Measurements from ENCODE around the gene ABR.

DNA sequence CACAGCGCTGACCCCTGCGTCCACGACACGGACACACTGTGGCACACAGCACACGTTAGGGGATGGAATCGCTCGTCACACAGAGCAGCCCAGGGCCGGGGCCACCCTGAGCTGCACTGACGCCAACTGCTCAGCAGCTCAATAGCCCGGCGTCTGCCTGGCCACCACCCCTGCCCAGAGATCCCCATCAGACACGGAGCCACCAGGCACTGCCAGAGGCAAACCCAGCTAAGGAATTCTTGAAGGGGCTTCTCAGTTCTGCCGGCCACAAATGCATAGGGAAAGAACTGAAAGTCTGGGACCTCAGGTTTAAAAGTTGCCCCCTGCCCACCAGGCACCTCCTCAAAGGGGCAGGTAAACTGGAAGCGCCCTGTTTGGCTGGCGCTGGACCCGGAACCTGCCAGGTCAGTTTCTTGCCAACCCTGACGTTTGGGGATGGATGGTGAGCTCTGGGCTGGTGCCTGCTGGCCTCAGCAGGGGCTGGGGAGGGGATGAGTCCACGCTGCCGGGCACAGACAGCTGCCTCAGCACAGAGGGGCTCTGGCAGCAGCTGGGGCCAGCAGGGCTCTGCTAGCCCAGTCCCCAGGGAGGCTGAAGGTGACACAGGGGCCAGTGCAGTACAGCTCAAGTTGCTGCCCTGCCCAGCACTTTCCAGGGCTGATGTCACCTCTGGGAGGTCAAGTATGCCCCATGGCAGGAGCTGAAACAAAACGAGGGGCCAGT lies 149.7 kb downstream of the ABR start:
- TF ChIP-seq, protein P1, sequence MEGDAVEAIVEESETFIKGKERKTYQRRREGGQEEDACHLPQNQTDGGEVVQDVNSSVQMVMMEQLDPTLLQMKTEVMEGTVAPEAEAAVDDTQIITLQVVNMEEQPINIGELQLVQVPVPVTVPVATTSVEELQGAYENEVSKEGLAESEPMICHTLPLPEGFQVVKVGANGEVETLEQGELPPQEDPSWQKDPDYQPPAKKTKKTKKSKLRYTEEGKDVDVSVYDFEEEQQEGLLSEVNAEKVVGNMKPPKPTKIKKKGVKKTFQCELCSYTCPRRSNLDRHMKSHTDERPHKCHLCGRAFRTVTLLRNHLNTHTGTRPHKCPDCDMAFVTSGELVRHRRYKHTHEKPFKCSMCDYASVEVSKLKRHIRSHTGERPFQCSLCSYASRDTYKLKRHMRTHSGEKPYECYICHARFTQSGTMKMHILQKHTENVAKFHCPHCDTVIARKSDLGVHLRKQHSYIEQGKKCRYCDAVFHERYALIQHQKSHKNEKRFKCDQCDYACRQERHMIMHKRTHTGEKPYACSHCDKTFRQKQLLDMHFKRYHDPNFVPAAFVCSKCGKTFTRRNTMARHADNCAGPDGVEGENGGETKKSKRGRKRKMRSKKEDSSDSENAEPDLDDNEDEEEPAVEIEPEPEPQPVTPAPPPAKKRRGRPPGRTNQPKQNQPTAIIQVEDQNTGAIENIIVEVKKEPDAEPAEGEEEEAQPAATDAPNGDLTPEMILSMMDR (IDR thresholded peaks at IDR 0.05) = no peak
- TF ChIP-seq POLR2AphosphoS5 (IDR thresholded peaks at IDR 0.05) = no peak
- TF ChIP-seq POLR2A (IDR thresholded peaks at IDR 0.05) = no peak
- TF ChIP-seq EP300 (IDR thresholded peaks at IDR 0.05) = no peak

All from suprapubic skin (tissue), 4 donors.